Measurements from ENCODE around the gene OR8B8. TPM values are rescaled to one million over a fixed set of nuclear protein-coding genes. Genes with fewer than 3 reads are reported as not detected.

OR8B8 gene
- total and polyA plus RNA-seq, 10 of the 15 experiments (the other 5 are each of a cell fraction or from before 2014, with no cell fraction given), result not detected

GRCh38 chr11:124481365-124482323 lies 36.1 kb upstream of the OR8B8 start (continued):
- no peak for TF ChIP-seq IRF5 (IDR thresholded peaks at IDR 0.05; ENCODE audit: borderline replicate concordance)
- TF ChIP-seq MLLT1 (IDR thresholded peaks at IDR 0.05), result no peak
- TF ChIP-seq MXI1 (IDR thresholded peaks at IDR 0.05; ENCODE audit: low read depth, low read length), result no peak

- Histone ChIP-seq H3K27ac (ENCODE audit: control insufficient read depth, insufficient read depth) (no peak overlapping the region), H3K4me3 (no peak overlapping the region), H3K4me1 (ENCODE audit: control insufficient read depth, insufficient read depth, low read length) (no peaks in the 10 kb centered on the region), H3K4me2 (ENCODE audit: control insufficient read depth, insufficient read depth) (no peak overlapping the region), H2AFZ (ENCODE audit: control insufficient read depth, low read depth, low read length) (no peak overlapping the region), H3K9ac (ENCODE audit: control insufficient read depth, insufficient read depth, low read length) (no peak overlapping the region), H3K9me3 (replicated peaks; ENCODE audit: control insufficient read depth, insufficient read depth, low read length) (no peaks in the 10 kb centered on the region), H3K36me3 (ENCODE audit: control insufficient read depth in 2 of 2, insufficient read depth in 2 of 2, low read length in 1 of 2) (no peaks in the 10 kb centered on the region), H3K27me3 (replicated peaks in 1 of 2; ENCODE audit: control insufficient read depth in 2 of 2, insufficient read depth in 2 of 2, low read length in 1 of 2) (no peaks in the 10 kb centered on the region; a peak in 2 of 4 replicates), H4K20me1 (ENCODE audit: control insufficient read depth, insufficient read depth) (no peaks in the 10 kb centered on the region), H3K79me2 (ENCODE audit: control insufficient read depth, insufficient read depth, low read length) (no peaks in the 10 kb centered on the region)
- ChIA-PET POLR2A (no interaction called here), CTCF (no interaction called here), RAD21 (ENCODE audit: unreplicated experiment) (no interaction called here), SMC1A (ENCODE audit: uncharacterized antibody, unreplicated experiment) (no interaction called here)
- in situ Hi-C loops (cut with MboI) (no loop called here), intact Hi-C loops (cut with micrococcal nuclease; ENCODE audit: unreplicated experiment) (no loop called here)
- FAIRE-seq (no peak), ATAC-seq (no peak), DNase-seq (ENCODE audit: low read depth, low spot score) (no peak)
- BruUV-seq (replicated peaks), result no TSS peak
- WGBS (ENCODE audit: insufficient coverage, insufficient replicate concordance, low lambda C conversion rate, missing lambda C conversion rate), result 0% methylated on average over 3 of the region's 3 CpGs
- TF ChIP-seq BCL3 (IDR thresholded peaks at IDR 0.05; ENCODE audit: borderline replicate concordance, insufficient read depth, low read depth, low read length, poor library complexity, severe bottlenecking) (no peak), RELA (IDR thresholded peaks at IDR 0.05; ENCODE audit: borderline replicate concordance, partially characterized antibody) (no peak), E2F8 (IDR thresholded peaks at IDR 0.05; ENCODE audit: low read depth, partially characterized antibody) (no peak), POU2F2 (IDR thresholded peaks at IDR 0.05; ENCODE audit: borderline replicate concordance, low read depth, low read length) (no peak), CEBPB (IDR thresholded peaks at IDR 0.05; ENCODE audit: borderline replicate concordance in 1 of 2, low read depth in 2 of 2, low read length in 2 of 2) (no peak), STAT3 (IDR thresholded peaks at IDR 0.05; ENCODE audit: low read depth, low read length) (no peak), USF1 (IDR thresholded peaks at IDR 0.05; ENCODE audit: borderline replicate concordance, extremely low read length, insufficient read depth, low read depth, low read length) (no peak)
Observed at GRCh38 chr11:124479561-124479960, 34.1 kb upstream of the OR8B8 start.
